GM12875 (cell line): ENCODE results near the gene DRC1.
"Not testable (repeated sequence)": the region's sequence is repeated elsewhere in the genome, so short reads cannot be mapped to it uniquely, and the experiment has no call there.

Experiments used
- H3K4me3 ChIP-seq: one replicate; pipeline ENCODE4 v1.5.1; 2011; ENCODE audit warnings: low read depth, low read length, control low read depth
- TF ChIP-seq, protein P1 (sequence below): IDR thresholded peaks from 2 replicates; pipeline ENCODE4 v1.5.1; 2011; ENCODE audit warnings: low read depth, mild to moderate bottlenecking, control low read depth, inconsistent platforms, low read length, moderate library complexity, borderline replicate concordance; ENCODE audit not compliant: insufficient read depth

Gene DRC1

DNA sequence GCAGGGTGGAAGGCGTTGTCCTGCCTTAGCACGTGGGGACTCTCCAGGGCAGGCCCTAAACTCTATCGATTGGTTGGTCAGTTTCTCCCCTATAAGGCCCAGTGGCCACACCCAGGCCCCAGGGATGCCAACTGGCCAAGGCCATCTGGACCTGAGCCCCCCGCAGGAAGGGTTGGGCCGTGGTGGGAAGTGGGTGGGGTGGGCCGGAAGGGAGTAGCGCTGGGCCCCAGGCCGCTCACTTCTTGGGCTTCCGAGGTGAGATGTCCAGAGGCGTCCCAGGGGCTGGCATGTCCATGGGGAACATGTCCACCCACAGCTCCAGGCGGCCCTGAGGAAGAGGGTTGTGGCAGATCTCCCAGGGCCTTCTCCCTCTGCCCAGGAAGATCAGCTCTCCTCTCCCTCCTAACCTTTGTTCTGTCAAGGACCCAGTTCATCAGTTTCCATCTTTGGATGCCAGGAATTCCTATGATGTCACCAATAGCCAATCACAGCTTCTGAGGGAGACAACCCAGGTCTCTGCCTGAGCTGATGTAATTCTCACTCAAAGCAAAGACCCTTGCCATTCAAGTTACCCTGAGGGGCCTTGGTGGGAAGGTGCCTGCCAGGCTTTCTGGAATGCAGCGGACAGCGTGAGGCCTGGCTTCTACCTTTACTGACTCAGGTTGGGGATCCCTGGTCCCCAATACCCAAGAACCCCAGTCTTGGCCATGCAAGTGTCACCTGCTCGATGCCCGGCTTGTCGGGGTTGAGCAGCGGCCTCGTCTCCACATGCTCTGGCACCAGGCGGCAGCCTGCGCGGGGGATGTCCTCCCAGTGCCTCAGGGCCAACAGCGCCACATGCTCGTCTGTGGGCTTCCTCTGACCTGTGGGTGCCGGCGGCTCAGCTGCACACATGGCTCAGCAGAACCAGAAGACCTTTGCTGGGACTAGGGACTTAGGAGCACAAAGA is 61.8 kb downstream of the DRC1 start:
- TF ChIP-seq, protein P1, sequence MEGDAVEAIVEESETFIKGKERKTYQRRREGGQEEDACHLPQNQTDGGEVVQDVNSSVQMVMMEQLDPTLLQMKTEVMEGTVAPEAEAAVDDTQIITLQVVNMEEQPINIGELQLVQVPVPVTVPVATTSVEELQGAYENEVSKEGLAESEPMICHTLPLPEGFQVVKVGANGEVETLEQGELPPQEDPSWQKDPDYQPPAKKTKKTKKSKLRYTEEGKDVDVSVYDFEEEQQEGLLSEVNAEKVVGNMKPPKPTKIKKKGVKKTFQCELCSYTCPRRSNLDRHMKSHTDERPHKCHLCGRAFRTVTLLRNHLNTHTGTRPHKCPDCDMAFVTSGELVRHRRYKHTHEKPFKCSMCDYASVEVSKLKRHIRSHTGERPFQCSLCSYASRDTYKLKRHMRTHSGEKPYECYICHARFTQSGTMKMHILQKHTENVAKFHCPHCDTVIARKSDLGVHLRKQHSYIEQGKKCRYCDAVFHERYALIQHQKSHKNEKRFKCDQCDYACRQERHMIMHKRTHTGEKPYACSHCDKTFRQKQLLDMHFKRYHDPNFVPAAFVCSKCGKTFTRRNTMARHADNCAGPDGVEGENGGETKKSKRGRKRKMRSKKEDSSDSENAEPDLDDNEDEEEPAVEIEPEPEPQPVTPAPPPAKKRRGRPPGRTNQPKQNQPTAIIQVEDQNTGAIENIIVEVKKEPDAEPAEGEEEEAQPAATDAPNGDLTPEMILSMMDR = no peak
- no peak overlapping the region for H3K4me3 ChIP-seq

DNA sequence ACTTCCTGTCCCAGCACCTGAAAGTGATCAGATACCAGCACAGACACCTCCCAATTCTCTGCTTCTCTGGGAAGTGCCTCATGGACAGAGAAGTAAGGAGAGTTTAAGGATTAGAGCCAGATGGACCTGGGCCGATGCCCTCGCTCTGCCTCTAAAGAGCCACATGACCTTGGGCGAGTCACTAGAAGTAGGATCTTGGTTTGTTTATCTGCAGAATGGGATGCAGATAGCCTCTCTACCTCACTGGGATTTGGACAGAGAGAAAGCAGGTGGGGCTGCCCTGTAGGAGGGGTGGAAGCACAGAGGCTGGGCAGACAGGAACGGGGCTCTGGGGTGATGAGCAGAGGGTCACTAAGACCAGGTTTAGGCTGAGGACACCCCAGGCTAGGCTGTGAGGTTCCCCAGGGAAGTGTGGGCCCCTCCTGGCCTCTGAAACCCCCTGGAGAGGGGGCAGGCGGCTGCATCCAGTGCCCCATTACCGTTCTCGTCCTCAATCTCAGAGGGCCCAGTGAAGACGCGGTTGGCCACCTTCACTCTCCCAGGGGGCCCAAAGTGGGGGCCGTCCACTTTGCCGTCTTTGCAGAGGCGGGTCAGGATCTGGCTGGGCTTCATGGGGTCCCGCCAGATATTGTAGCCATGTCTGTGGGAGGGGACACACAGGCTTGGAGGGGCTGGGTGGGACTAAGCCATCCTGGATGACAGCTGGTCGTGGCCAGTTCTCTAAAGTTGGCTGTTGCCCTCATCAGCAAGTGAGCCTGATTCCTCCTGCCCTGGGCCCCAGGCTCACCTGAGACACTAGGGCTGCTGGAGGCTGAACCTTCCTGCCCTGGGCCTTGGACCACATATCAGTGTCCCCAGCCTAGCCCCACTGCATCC is 62.9 kb downstream of the DRC1 start:
- no peak overlapping the region for H3K4me3 ChIP-seq
- TF ChIP-seq, protein P1 = no peak

DNA sequence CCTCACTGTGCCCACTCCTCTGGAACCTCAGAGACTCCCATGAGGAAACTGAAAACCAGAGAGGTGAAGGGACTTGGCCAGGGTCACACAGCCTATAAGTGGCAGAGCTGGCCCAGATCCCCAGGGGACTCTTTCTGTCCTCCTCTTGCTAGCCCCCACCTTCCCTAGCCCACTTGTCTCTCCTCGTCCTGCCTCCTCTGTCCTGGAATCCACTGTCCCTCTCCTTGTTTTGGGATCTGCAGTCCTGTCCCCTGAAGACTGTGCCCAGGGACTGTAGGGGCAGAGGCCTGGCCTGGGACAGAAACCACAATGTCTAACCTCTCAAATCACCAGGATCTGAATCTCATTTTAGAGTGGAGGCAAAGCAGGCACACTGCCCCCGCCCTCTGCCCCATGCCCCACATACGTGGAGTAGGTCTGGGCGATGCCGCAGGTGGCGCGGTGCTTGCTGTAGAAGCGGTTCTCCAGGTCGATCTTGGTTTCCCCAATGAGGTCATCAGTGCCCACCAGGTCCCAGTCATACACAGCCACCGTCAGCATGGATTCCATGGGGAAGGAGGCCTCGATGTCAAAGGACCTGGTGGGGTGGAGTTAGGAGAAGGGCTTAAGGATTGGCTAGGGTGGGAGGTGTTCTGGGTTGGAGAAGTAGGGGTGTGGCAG is 63.7 kb downstream of the DRC1 start:
- TF ChIP-seq, protein P1 = no peak
- no peak overlapping the region for H3K4me3 ChIP-seq

DNA sequence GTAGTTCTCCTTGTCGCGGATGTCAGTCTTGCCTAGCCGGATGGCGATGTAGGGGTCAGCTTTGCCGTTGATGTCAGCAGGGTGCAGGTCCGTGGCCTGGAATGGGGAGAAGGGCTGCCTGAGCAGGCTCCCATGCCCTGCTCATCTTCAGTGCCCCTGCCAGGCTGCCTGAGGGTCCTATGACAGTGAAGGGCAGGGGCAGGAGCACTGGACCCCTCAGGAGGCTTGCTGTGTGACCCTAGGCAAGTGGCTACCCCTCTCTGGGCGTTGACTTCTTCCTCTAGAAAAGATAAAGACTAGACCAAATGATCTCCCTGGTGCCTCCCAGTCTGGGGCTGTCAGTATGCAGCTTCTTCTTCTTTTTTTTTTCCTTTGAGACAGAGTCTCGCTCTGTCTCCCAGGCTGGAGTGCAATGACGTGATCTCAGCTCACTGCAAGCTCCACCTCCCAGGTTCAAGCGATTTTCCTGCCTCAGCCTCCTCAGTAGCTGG is 64.3 kb downstream of the DRC1 start:
- TF ChIP-seq, protein P1 = no peak
- H3K4me3 ChIP-seq = no peak overlapping the region

DNA sequence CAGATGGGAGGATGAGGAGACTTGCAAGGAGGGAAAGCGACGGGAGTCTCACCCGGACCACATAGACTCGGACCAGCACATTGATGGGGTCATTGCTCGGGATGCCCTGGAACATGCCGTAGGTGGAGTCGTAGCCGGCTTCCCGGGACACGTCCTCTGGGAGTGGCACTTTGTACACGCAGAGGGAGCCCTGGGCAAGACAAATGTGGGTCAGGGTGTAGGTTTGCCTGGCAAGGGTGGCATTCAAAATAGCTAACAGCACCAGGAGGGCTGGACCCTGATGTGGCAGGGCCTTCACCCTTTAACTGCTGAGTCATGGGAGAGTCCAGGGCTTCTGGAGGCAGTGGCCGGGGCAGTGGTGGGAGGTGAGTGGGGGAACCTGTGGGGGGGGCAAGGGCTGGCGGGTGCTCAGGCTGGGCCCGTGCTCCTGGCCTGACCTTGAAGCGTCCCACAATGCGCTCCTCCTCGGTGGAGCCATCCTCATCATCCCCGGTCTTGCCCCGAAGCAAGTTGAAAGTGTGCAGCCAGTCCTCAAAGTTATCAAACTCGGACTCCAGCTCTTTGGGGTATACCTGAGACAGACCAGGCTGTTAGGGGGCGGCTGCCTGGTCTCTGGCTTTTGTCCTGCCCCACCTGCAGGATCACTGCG is 65.1 kb downstream of the DRC1 start:
- TF ChIP-seq, protein P1 = no peak
- H3K4me3 ChIP-seq = no peak overlapping the region

DNA sequence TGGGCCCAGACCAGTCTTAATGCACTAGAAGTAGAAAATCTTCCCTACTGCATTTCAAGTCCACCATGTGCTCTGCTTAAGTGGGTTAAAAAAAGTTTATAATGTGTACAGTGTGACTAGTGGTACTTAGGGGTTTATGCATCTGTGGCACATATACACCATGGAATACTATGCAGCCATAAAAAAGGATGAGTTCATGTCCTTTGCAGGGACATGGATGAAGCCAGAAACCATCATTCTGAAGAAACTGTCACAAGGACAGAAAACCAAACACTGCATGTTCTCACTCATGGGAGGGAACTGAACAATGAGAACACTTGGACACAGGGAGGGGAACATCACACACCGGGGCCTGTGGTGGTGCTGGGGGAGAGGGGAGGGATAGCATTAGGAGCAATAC is 66.8 kb downstream of the DRC1 start:
- H3K4me3 ChIP-seq = not testable (repeated sequence)
